ENCODE data around the gene PANK4. TPM values are rescaled to one million over a fixed set of nuclear protein-coding genes. Genes with fewer than 3 reads are reported as not detected.

The PANK4 gene
- total RNA-seq, 1 experiment from 2014 or later: 32.2 TPM

- TF ChIP-seq CTCF (conservative IDR thresholded peaks at IDR 0.05): no peak
- Histone ChIP-seq H3K27ac (ENCODE audit: insufficient read length, low read depth, low read length) (no peak overlapping the region), H3K56ac (ENCODE audit: insufficient read length, low read depth, low read length) (no peak overlapping the region), H4K5ac (ENCODE audit: insufficient read length, low read depth, low read length) (no peak overlapping the region), H3K4ac (ENCODE audit: low read depth, low read length) (no peak overlapping the region), H2BK15ac (ENCODE audit: low read depth, low read length) (no peak overlapping the region), H4K8ac (replicated peaks; ENCODE audit: insufficient read length, low read depth, low read length) (no peak overlapping the region), H3K4me2 (ENCODE audit: insufficient read depth, insufficient read length, low read length) (no peak overlapping the region), H3K79me2 (ENCODE audit: insufficient read depth, low read length) (no peaks in the 10 kb centered on the region), H3T11ph (ENCODE audit: low read length) (no peak overlapping the region), H2BK5ac (ENCODE audit: insufficient read length, low read length) (no peak overlapping the region), H3K23me2 (ENCODE audit: insufficient read length, low read depth, low read length, poor library complexity, severe bottlenecking) (peaks cover 3% of the 10 kb centered on the region), H2AK5ac (ENCODE audit: insufficient read length, low read length) (no peak overlapping the region), H2AFZ (ENCODE audit: low read length) (no peak overlapping the region), H3K27me3 (ENCODE audit: insufficient read depth, low read length) (no peaks in the 10 kb centered on the region), H3K79me1 (ENCODE audit: insufficient read depth, low read depth, low read length, poor library complexity, severe bottlenecking) (no peaks in the 10 kb centered on the region), H3K14ac (ENCODE audit: insufficient read depth, low read length) (no peak overlapping the region), H3K9me3 (ENCODE audit: control insufficient read depth, low read depth, low read length) (no peaks in the 10 kb centered on the region), H2BK20ac (ENCODE audit: low read depth, low read length, poor library complexity, severe bottlenecking) (no peak overlapping the region), H2BK120ac (ENCODE audit: low read depth, low read length, poor library complexity, severe bottlenecking) (no peak overlapping the region), H2BK12ac (ENCODE audit: insufficient read length, low read depth, low read length) (no peak overlapping the region), H3K23ac (ENCODE audit: insufficient read length, low read depth, low read length) (no peak overlapping the region), H3K9ac (ENCODE audit: extremely low read depth, insufficient read length, low read length) (no peak overlapping the region), H4K20me1 (ENCODE audit: control insufficient read depth, insufficient read depth, insufficient read length) (no peaks in the 10 kb centered on the region), H3K4me1 (ENCODE audit: insufficient read depth, low read length) (no peaks in the 10 kb centered on the region), H4K91ac (ENCODE audit: insufficient read length, low read depth, low read length) (no peak overlapping the region), H3K18ac (ENCODE audit: insufficient read length, low read depth, low read length) (no peak overlapping the region)
- H3K4me3 Mint-ChIP-seq: no peak overlapping the region
- DNase-seq: no peak
- H3K4me1 Mint-ChIP-seq: no peaks in the 10 kb centered on the region
- no peak overlapping the region for H3K27ac Mint-ChIP-seq
- no CpG with 5 or more reads among the region's 15 CpGs for WGBS (ENCODE audit: extremely low coverage, insufficient read length, low lambda C conversion rate)
- peaks cover 17% of the 10 kb centered on the region for H3K27me3 Mint-ChIP-seq (ENCODE audit: low read depth)
- no peaks in the 10 kb centered on the region for H3K36me3 Mint-ChIP-seq (ENCODE audit: insufficient read depth in 1 of 3, low read depth in 3 of 3)
- H3K9me3 Mint-ChIP-seq: no peaks in the 10 kb centered on the region
Measured at GRCh38 chr1:2462819-2463218, 63.6 kb downstream of the PANK4 start.
